ENCODE results near the gene OR10H1. TPM values are rescaled to one million over a fixed set of nuclear protein-coding genes. Genes with fewer than 3 reads are reported as not detected.

OR10H1 gene, protein sequence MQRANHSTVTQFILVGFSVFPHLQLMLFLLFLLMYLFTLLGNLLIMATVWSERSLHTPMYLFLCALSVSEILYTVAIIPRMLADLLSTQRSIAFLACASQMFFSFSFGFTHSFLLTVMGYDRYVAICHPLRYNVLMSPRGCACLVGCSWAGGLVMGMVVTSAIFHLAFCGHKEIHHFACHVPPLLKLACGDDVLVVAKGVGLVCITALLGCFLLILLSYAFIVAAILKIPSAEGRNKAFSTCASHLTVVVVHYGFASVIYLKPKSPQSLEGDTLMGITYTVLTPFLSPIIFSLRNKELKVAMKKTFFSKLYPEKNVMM
- total RNA-seq (ENCODE audit: low replicate concordance), result not detected in 2 replicates

DNA sequence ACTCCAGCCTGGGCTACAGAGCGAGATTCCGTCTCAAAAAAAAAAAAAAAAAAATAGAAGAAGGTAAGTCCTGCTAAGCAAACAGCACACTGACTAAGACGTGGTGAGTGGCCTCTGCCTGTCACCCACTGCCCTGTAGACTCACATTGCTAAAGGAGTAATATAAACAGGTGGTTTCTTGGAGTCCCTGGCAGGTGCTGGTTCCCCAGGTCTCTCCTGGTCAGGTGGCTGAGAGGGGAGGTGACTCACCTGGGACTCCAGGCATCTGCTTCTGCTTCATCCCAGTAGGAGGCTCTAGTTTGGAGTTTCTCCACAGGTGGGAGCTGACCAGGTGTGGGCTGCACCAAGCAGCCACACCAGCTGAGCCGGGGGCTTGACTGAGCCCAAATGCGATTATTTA is at the start of gene OR10H1:
TSS of gene OR10H1 (minus strand) at position 359 of the 400 bp plus-strand sequence. CDS start 7,627 bp downstream, outside the sequence.
- H3K27ac Mint-ChIP-seq, result no peak within 1 kb of the TSS
- Histone ChIP-seq H3K4me2 (no peak within 1 kb of the TSS), H4K20me1 (ENCODE audit: low read depth) (no peaks in the 10 kb centered on the region)

DNA sequence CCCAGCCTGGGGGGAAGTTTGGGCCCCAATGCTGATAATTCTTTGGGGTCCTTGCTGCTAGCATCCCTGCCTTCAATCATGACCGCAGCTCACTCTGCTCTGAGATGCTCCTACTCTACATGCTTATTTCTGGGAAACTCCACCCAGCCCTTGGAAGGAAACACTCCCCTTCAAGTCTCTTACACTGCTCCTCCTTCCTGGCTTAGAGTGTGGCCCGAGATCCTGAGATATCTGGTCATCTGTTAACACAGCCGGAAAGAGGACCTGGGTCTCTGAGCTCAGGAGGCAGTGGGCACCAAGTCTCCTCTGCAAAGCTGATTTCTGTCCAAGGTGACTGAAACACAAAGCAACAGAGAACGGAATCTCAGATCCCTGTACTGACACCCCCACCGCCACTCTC is 49.4 kb upstream of the OR10H1 start:
- Histone ChIP-seq H3K27me3 (no peaks in the 10 kb centered on the region), H4K20me1 (ENCODE audit: low read depth) (no peaks in the 10 kb centered on the region), H3K36me3 (no peaks in the 10 kb centered on the region), H3K4me1 (no peaks in the 10 kb centered on the region), H3K79me2 (ENCODE audit: low read depth) (no peaks in the 10 kb centered on the region), H3K4me2 (no peak overlapping the region), H3K9me3 (ENCODE audit: low read depth) (peaks cover 3% of the 10 kb centered on the region), H3K9ac (no peak overlapping the region), H2AFZ (replicated peaks) (no peak overlapping the region), H3K27ac (no peak overlapping the region), H3F3A (ENCODE audit: low read depth) (no peaks in the 10 kb centered on the region), H3K4me3 (no peak overlapping the region)
- no peak for DNase-seq (ENCODE audit: low spot score)
- Mint-ChIP-seq H3K4me3 (no peak overlapping the region), H3K36me3 (no peaks in the 10 kb centered on the region), H3K27me3 (ENCODE audit: insufficient read depth, low read depth) (peaks cover 3% of the 10 kb centered on the region), H3K27ac (no peak overlapping the region), H3K4me1 (no peaks in the 10 kb centered on the region), H3K9me3 (peaks cover 41% of the 10 kb centered on the region)
- TF ChIP-seq, protein P1, sequence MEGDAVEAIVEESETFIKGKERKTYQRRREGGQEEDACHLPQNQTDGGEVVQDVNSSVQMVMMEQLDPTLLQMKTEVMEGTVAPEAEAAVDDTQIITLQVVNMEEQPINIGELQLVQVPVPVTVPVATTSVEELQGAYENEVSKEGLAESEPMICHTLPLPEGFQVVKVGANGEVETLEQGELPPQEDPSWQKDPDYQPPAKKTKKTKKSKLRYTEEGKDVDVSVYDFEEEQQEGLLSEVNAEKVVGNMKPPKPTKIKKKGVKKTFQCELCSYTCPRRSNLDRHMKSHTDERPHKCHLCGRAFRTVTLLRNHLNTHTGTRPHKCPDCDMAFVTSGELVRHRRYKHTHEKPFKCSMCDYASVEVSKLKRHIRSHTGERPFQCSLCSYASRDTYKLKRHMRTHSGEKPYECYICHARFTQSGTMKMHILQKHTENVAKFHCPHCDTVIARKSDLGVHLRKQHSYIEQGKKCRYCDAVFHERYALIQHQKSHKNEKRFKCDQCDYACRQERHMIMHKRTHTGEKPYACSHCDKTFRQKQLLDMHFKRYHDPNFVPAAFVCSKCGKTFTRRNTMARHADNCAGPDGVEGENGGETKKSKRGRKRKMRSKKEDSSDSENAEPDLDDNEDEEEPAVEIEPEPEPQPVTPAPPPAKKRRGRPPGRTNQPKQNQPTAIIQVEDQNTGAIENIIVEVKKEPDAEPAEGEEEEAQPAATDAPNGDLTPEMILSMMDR (IDR thresholded peaks at IDR 0.05), result no peak
- no peak for TF ChIP-seq EZH2 (IDR thresholded peaks at IDR 0.05)
- TF ChIP-seq EZH2phosphoT487 (IDR thresholded peaks at IDR 0.05), result no peak

More for the DNA sequence above, at the start of gene OR10H1:
- H3K4me3 Mint-ChIP-seq, result no peak within 1 kb of the TSS
- peaks cover 6% of the 10 kb centered on the region for H3K27me3 Mint-ChIP-seq (ENCODE audit: insufficient read depth, low read depth)
- no peaks in the 10 kb centered on the region for H3K4me1 Mint-ChIP-seq
- H3K9me3 Mint-ChIP-seq, result peaks cover 46% of the 10 kb centered on the region
- no peak within 1 kb of the TSS for H3K9ac ChIP-seq
- TF ChIP-seq EZH2 (IDR thresholded peaks at IDR 0.05) (no peak), EZH2phosphoT487 (IDR thresholded peaks at IDR 0.05) (no peak)
- TF ChIP-seq, protein P1 (IDR thresholded peaks at IDR 0.05), result no peak
- no peak within 1 kb of the TSS for H3K27ac ChIP-seq
- H3K36me3 ChIP-seq, result no peaks in the 10 kb centered on the region
- DNase-seq (ENCODE audit: low spot score), result no peak
- no peak within 1 kb of the TSS for H3K4me3 ChIP-seq
- no peaks in the 10 kb centered on the region for H3K36me3 Mint-ChIP-seq
- H3F3A ChIP-seq (ENCODE audit: low read depth), result no peaks in the 10 kb centered on the region
- H3K27me3 ChIP-seq, result no peaks in the 10 kb centered on the region
- H2AFZ ChIP-seq (replicated peaks), result no peak within 1 kb of the TSS
- H3K79me2 ChIP-seq (ENCODE audit: low read depth), result no peaks in the 10 kb centered on the region
- H3K4me1 ChIP-seq, result no peaks in the 10 kb centered on the region
- H3K9me3 ChIP-seq (ENCODE audit: low read depth), result peaks cover 9% of the 10 kb centered on the region

DNA sequence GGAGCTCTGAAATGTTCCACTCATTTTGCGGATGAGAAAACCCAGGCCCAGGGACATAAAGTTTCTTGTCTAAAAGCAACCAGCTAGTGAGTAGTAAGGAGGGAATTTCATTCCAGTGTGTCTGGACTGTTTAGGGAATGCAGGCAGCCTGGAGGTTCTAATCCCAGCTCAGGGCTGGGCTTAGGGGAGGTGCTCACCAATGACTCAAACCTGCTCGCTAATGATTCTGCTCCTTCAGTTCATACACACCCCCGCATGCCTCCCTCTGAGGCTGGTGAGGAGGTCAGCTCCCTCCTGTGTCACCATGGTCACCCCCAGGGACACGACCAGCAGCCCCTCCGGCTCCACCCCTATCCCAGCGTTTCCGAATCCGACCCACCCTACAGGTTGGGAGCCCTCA is 47.8 kb upstream of the OR10H1 start:
- H3K79me2 ChIP-seq (ENCODE audit: low read depth), result no peaks in the 10 kb centered on the region
- H3K9me3 Mint-ChIP-seq, result peaks cover 33% of the 10 kb centered on the region
- H3K27ac Mint-ChIP-seq, result no peak overlapping the region
- no peaks in the 10 kb centered on the region for H3F3A ChIP-seq (ENCODE audit: low read depth)
- H3K9ac ChIP-seq, result no peak overlapping the region
- no peaks in the 10 kb centered on the region for H3K4me1 ChIP-seq
- H3K27me3 ChIP-seq, result no peaks in the 10 kb centered on the region
- no peaks in the 10 kb centered on the region for H3K36me3 Mint-ChIP-seq
- no peak overlapping the region for H3K4me3 ChIP-seq
- H3K4me2 ChIP-seq, result no peak overlapping the region
- no peaks in the 10 kb centered on the region for H3K36me3 ChIP-seq
- no peak overlapping the region for H3K27ac ChIP-seq
- H3K9me3 ChIP-seq (ENCODE audit: low read depth), result peaks cover 3% of the 10 kb centered on the region
- H4K20me1 ChIP-seq (ENCODE audit: low read depth), result no peaks in the 10 kb centered on the region
- peaks cover 2% of the 10 kb centered on the region for H3K27me3 Mint-ChIP-seq (ENCODE audit: insufficient read depth, low read depth)
- no peak overlapping the region for H2AFZ ChIP-seq (replicated peaks)
- no peak overlapping the region for H3K4me3 Mint-ChIP-seq
- DNase-seq (ENCODE audit: low spot score), result no peak
- TF ChIP-seq EZH2phosphoT487 (IDR thresholded peaks at IDR 0.05) (no peak), EZH2 (IDR thresholded peaks at IDR 0.05) (no peak)
- TF ChIP-seq, protein P1 (IDR thresholded peaks at IDR 0.05), result no peak
- H3K4me1 Mint-ChIP-seq, result no peaks in the 10 kb centered on the region

Data from neural progenitor cell (in vitro differentiated cells).